Brain microvascular endothelial cell (primary cell): ENCODE data around the gene RPS6KB1.
A peak's percentile ranks its signal among the peaks of the same experiment; 100 is the strongest.
"Not testable (repeated sequence)": the region's sequence is repeated elsewhere in the genome, so short reads cannot be mapped to it uniquely, and the experiment has no call there.

Experiments used
- DNase-seq: peaks from one replicate; pipeline ENCODE4 v3.0.0-alpha.2; 2020
- H3K27ac ChIP-seq: fragments of 250-450 bp; sonication (Bioruptor Pico); 2 replicates; pipeline ENCODE4 v1.5.1; 2020; ENCODE audit warnings: mild to moderate bottlenecking, moderate library complexity
- H3K27me3 ChIP-seq: fragments of 250-450 bp; sonication (Bioruptor Pico); replicated peaks from 2 replicates; pipeline ENCODE4 v1.5.1; 2020; ENCODE audit warnings: mild to moderate bottlenecking
- H3K36me3 ChIP-seq: fragments of 250-450 bp; sonication (Bioruptor Pico); replicated peaks from 2 replicates; pipeline ENCODE4 v1.5.1; 2020; ENCODE audit warnings: mild to moderate bottlenecking
- H3K4me3 ChIP-seq: 2 replicates; pipeline ENCODE4 v1.5.1; 2011; ENCODE audit warnings: low read depth, mild to moderate bottlenecking, control low read depth, low read length, moderate library complexity
- CTCF ChIP-seq: IDR thresholded peaks from 2 replicates; pipeline ENCODE4 v1.5.1; 2011; ENCODE audit warnings: low read depth, mild to moderate bottlenecking, moderate library complexity, low read length, control low read depth, inconsistent platforms; ENCODE audit errors: missing control alignments
- in situ Hi-C: cut with HindIII; loops from 2 replicates; pipeline ENCODE4 v1.10.0; 2017; ENCODE audit warnings: low sequenced_read_pairs, low pct_ligation_motif_present

The RPS6KB1 gene

GRCh38 chr17:59950049-59950448 lies 57.1 kb downstream of the RPS6KB1 start:
- in situ Hi-C loops, result no loop called here
- no peak for TF ChIP-seq CTCF
- peaks cover 18% of the 10 kb centered on the region for H3K36me3 ChIP-seq
- H3K27ac ChIP-seq, result no peak overlapping the region
- no peak for DNase-seq
- H3K4me3 ChIP-seq, result no peak overlapping the region
- no peaks in the 10 kb centered on the region for H3K27me3 ChIP-seq

- Histone ChIP-seq H3K4me3 (no peak overlapping the region), H3K36me3 (peaks cover 10% of the 10 kb centered on the region), H3K27ac (no peak overlapping the region), H3K27me3 (no peaks in the 10 kb centered on the region)
- TF ChIP-seq CTCF, result no peak
- DNase-seq, result no peak
- in situ Hi-C loops, result no loop called here
Measured at GRCh38 chr17:59954856-59955255, 61.9 kb downstream of the RPS6KB1 start.

GRCh38 chr17:59959574-59959973 lies 66.7 kb downstream of the RPS6KB1 start:
- in situ Hi-C loops, H3K27ac ChIP-seq, H3K4me3 ChIP-seq, H3K27me3 ChIP-seq, DNase-seq, H3K36me3 ChIP-seq: not testable (repeated sequence)

- TF ChIP-seq CTCF, result no peak
- Histone ChIP-seq H3K27ac (no peak overlapping the region), H3K27me3 (no peaks in the 10 kb centered on the region), H3K4me3 (no peak overlapping the region), H3K36me3 (no peaks in the 10 kb centered on the region)
- DNase-seq, result no peak
- in situ Hi-C loops, result no loop called here
Measured at GRCh38 chr17:59962739-59963318, 69.9 kb downstream of the RPS6KB1 start.

- in situ Hi-C loops, result no loop called here
- peak; percentile 60 for DNase-seq
- Histone ChIP-seq H3K27ac (peak overlapping the region; percentile 82), H3K27me3 (no peaks in the 10 kb centered on the region), H3K36me3 (no peaks in the 10 kb centered on the region), H3K4me3 (peak overlapping the region; percentile 87)
- no peak for TF ChIP-seq CTCF
Measured at GRCh38 chr17:59963738-59964481, 71.0 kb downstream of the RPS6KB1 start.

GRCh38 chr17:59964482-59965328 lies 71.8 kb downstream of the RPS6KB1 start, which contains the start of gene RNFT1:
Gene RNFT1, minus strand, starts transcription at chr17:59964740. Its CDS starts 77 bp downstream, at chr17:59964663.
- no peak for TF ChIP-seq CTCF
- no peaks in the 10 kb centered on the region for H3K27me3 ChIP-seq
- H3K36me3 ChIP-seq, result no peaks in the 10 kb centered on the region
- in situ Hi-C loops, result no loop called here
- peak; percentile 80 for DNase-seq
- H3K4me3 ChIP-seq, result peak within 1 kb of the TSS; percentile 87
- peak within 1 kb of the TSS; percentile 82 for H3K27ac ChIP-seq

GRCh38 chr17:59971771-59972170 lies 78.8 kb downstream of the RPS6KB1 start:
- in situ Hi-C loops, H3K27ac ChIP-seq, H3K4me3 ChIP-seq, DNase-seq, H3K36me3 ChIP-seq, H3K27me3 ChIP-seq: not testable (repeated sequence)
